Measurements from ENCODE around the gene EGFL7.
A peak's percentile ranks its signal among the peaks of the same experiment; 100 is the strongest.

Gene EGFL7

GRCh38 chr9:136672431-136673087 is 9.8 kb downstream of the EGFL7 start:
- H2AFZ ChIP-seq (ENCODE audit: low read length): no peak overlapping the region
- no peak overlapping the region for H3K4me3 ChIP-seq (ENCODE audit: low read length in 2 of 2)
- H3K4me2 ChIP-seq (ENCODE audit: insufficient read depth, low read length, poor library complexity, severe bottlenecking): no peak overlapping the region
- peaks cover 2 to 14% of the 10 kb centered on the region in 2 donors for H3K4me1 ChIP-seq (ENCODE audit: control insufficient read depth in 2 of 2, insufficient read depth in 1 of 2, low read depth in 1 of 2, low read length in 2 of 2)
- no peak overlapping the region for H3K4ac ChIP-seq (ENCODE audit: low read length)
- H3K18ac ChIP-seq (ENCODE audit: low read length): peak overlapping the region; percentile 11
- H3K36me3 ChIP-seq (replicated peaks in 1 of 2; ENCODE audit: control insufficient read depth in 2 of 2, insufficient read depth in 2 of 2, low read length in 2 of 2): no peaks in the 10 kb centered on the region
- peak overlapping the region; percentile 67 for H2BK120ac ChIP-seq (ENCODE audit: low read depth, low read length)
- no peaks in the 10 kb centered on the region for H3K9me3 ChIP-seq (replicated peaks in 1 of 2; ENCODE audit: control insufficient read depth in 2 of 2, insufficient read depth in 1 of 2, low read depth in 1 of 2, low read length in 2 of 2)
- no peak overlapping the region for H3K27ac ChIP-seq (replicated peaks; ENCODE audit: low read length)
- H3K23ac ChIP-seq (ENCODE audit: low read depth, low read length, poor library complexity): no peak overlapping the region
- H3K79me1 ChIP-seq (ENCODE audit: low read depth, low read length): no peaks in the 10 kb centered on the region
- no peaks in the 10 kb centered on the region for H3K27me3 ChIP-seq (ENCODE audit: control insufficient read depth in 3 of 3, insufficient read depth in 3 of 3, low read depth in 1 of 3, low read length in 3 of 3)
- H2BK15ac ChIP-seq (ENCODE audit: low read length): no peak overlapping the region
- no CpG with 5 or more reads among the region's 14 CpGs for WGBS, 2 donors (ENCODE audit: extremely low coverage in 2 of 2, insufficient read length in 2 of 2, insufficient replicate concordance in 1 of 2)
- H2BK5ac ChIP-seq (ENCODE audit: low read length): no peak overlapping the region
- no peak overlapping the region for H2BK12ac ChIP-seq (ENCODE audit: low read length)
- no peak overlapping the region for H3K14ac ChIP-seq (ENCODE audit: low read length)
- DNase-seq (ENCODE audit: low spot score): no peak
- H2AK5ac ChIP-seq (ENCODE audit: low read depth, low read length): no peak overlapping the region
- H4K91ac ChIP-seq (ENCODE audit: low read depth, low read length, poor library complexity): no peak overlapping the region
- no peak overlapping the region for H3K9ac ChIP-seq (ENCODE audit: low read depth, low read length, poor library complexity)
- H4K8ac ChIP-seq (ENCODE audit: low read depth, low read length): no peak overlapping the region

GRCh38 chr9:136673088-136673974 is 10.6 kb downstream of the EGFL7 start:
- H2BK5ac ChIP-seq (ENCODE audit: low read length): no peak overlapping the region
- H3K79me1 ChIP-seq (ENCODE audit: low read depth, low read length): no peaks in the 10 kb centered on the region
- H3K27me3 ChIP-seq (ENCODE audit: control insufficient read depth in 3 of 3, insufficient read depth in 3 of 3, low read depth in 1 of 3, low read length in 3 of 3): no peaks in the 10 kb centered on the region
- peak overlapping the region; percentile 35 for H3K18ac ChIP-seq (ENCODE audit: low read length)
- H3K4me2 ChIP-seq (ENCODE audit: insufficient read depth, low read length, poor library complexity, severe bottlenecking): no peak overlapping the region
- H3K4me1 ChIP-seq (ENCODE audit: control insufficient read depth in 2 of 2, insufficient read depth in 1 of 2, low read depth in 1 of 2, low read length in 2 of 2): peaks cover 0 to 11% of the 10 kb centered on the region in 2 donors
- no peak overlapping the region for H3K27ac ChIP-seq (replicated peaks; ENCODE audit: low read length)
- H3K14ac ChIP-seq (ENCODE audit: low read length): peak overlapping the region; percentile 38
- no peak overlapping the region for H4K91ac ChIP-seq (ENCODE audit: low read depth, low read length, poor library complexity)
- no peaks in the 10 kb centered on the region for H3K36me3 ChIP-seq (replicated peaks in 1 of 2; ENCODE audit: control insufficient read depth in 2 of 2, insufficient read depth in 2 of 2, low read length in 2 of 2)
- WGBS, 2 donors (ENCODE audit: extremely low coverage in 2 of 2, insufficient read length in 2 of 2, insufficient replicate concordance in 1 of 2): no CpG with 5 or more reads among the region's 35 CpGs
- no peaks in the 10 kb centered on the region for H3K9me3 ChIP-seq (replicated peaks in 1 of 2; ENCODE audit: control insufficient read depth in 2 of 2, insufficient read depth in 1 of 2, low read depth in 1 of 2, low read length in 2 of 2)
- H2BK12ac ChIP-seq (ENCODE audit: low read length): no peak overlapping the region
- peak overlapping the region; percentile 85 for H3K23ac ChIP-seq (ENCODE audit: low read depth, low read length, poor library complexity)
- peak overlapping the region; percentile 46 for H2AK5ac ChIP-seq (ENCODE audit: low read depth, low read length)
- H4K8ac ChIP-seq (ENCODE audit: low read depth, low read length): no peak overlapping the region
- no peak overlapping the region for H3K4me3 ChIP-seq (ENCODE audit: low read length in 2 of 2)
- H3K4ac ChIP-seq (ENCODE audit: low read length): no peak overlapping the region
- H2BK120ac ChIP-seq (ENCODE audit: low read depth, low read length): peak overlapping the region; percentile 67
- DNase-seq (ENCODE audit: low spot score): no peak
- no peak overlapping the region for H3K9ac ChIP-seq (ENCODE audit: low read depth, low read length, poor library complexity)
- H2AFZ ChIP-seq (ENCODE audit: low read length): no peak overlapping the region
- peak overlapping the region; percentile 26 for H2BK15ac ChIP-seq (ENCODE audit: low read length)

GRCh38 chr9:136673975-136674785 is 11.5 kb downstream of the EGFL7 start:
- H2AFZ ChIP-seq (ENCODE audit: low read length): no peak overlapping the region
- no peak for DNase-seq (ENCODE audit: low spot score)
- H2BK12ac ChIP-seq (ENCODE audit: low read length): no peak overlapping the region
- H3K4me1 ChIP-seq (ENCODE audit: control insufficient read depth in 2 of 2, insufficient read depth in 1 of 2, low read depth in 1 of 2, low read length in 2 of 2): peaks cover 0 to 11% of the 10 kb centered on the region in 2 donors
- H4K8ac ChIP-seq (ENCODE audit: low read depth, low read length): no peak overlapping the region
- no peak overlapping the region for H3K4me3 ChIP-seq (ENCODE audit: low read length in 2 of 2)
- no CpG with 5 or more reads among the region's 26 CpGs for WGBS, 2 donors (ENCODE audit: extremely low coverage in 2 of 2, insufficient read length in 2 of 2, insufficient replicate concordance in 1 of 2)
- no peak overlapping the region for H2BK5ac ChIP-seq (ENCODE audit: low read length)
- no peak overlapping the region for H3K4ac ChIP-seq (ENCODE audit: low read length)
- no peak overlapping the region for H4K91ac ChIP-seq (ENCODE audit: low read depth, low read length, poor library complexity)
- no peaks in the 10 kb centered on the region for H3K79me1 ChIP-seq (ENCODE audit: low read depth, low read length)
- no peaks in the 10 kb centered on the region for H3K27me3 ChIP-seq (ENCODE audit: control insufficient read depth in 3 of 3, insufficient read depth in 3 of 3, low read depth in 1 of 3, low read length in 3 of 3)
- H2BK120ac ChIP-seq (ENCODE audit: low read depth, low read length): no peak overlapping the region
- H3K27ac ChIP-seq (replicated peaks; ENCODE audit: low read length): no peak overlapping the region
- no peak overlapping the region for H3K9ac ChIP-seq (ENCODE audit: low read depth, low read length, poor library complexity)
- peak overlapping the region; percentile 38 for H3K14ac ChIP-seq (ENCODE audit: low read length)
- peak overlapping the region; percentile 85 for H3K23ac ChIP-seq (ENCODE audit: low read depth, low read length, poor library complexity)
- H3K4me2 ChIP-seq (ENCODE audit: insufficient read depth, low read length, poor library complexity, severe bottlenecking): no peak overlapping the region
- H2BK15ac ChIP-seq (ENCODE audit: low read length): no peak overlapping the region
- H3K9me3 ChIP-seq (replicated peaks in 1 of 2; ENCODE audit: control insufficient read depth in 2 of 2, insufficient read depth in 1 of 2, low read depth in 1 of 2, low read length in 2 of 2): no peaks in the 10 kb centered on the region
- no peaks in the 10 kb centered on the region for H3K36me3 ChIP-seq (replicated peaks in 1 of 2; ENCODE audit: control insufficient read depth in 2 of 2, insufficient read depth in 2 of 2, low read length in 2 of 2)
- peak overlapping the region; percentile 35 for H3K18ac ChIP-seq (ENCODE audit: low read length)
- H2AK5ac ChIP-seq (ENCODE audit: low read depth, low read length): peak overlapping the region; percentile 61

Data from neuronal stem cell (in vitro differentiated cells).